Esophagus muscularis mucosa (tissue), 4 donors: ENCODE data around the gene CBLN2. TPM values are rescaled to one million over a fixed set of nuclear protein-coding genes. Genes with fewer than 3 reads are reported as not detected.

Source experiments
- DNase-seq: peaks from one replicate; pipeline ENCODE4 v3.0.0-alpha.2; 2017; ENCODE audit errors: extremely low spot score
- H3K27ac ChIP-seq, 4 donors: fragments of 200-600 bp; sonication (generic); replicated peaks in 1 of 4; 1 replicate in 3 of 4; 2 replicates in 1 of 4; pipeline ENCODE4 v1.5.1; 2016 to 2019; ENCODE audit warnings: mild to moderate bottlenecking in 1 of 4
- H3K27me3 ChIP-seq, 4 donors: fragments of 200-600 bp; sonication (generic); one replicate each; pipeline versions ENCODE4 v1.5.1 to v1.6.0; 2016 to 2019
- H3K36me3 ChIP-seq, 4 donors: fragments of 200-600 bp; sonication (generic); one replicate each; pipeline ENCODE4 v1.5.1; 2016 to 2019
- H3K4me1 ChIP-seq, 4 donors: fragments of 200-600 bp; sonication (generic); one replicate each; pipeline ENCODE4 v1.5.1; 2016 to 2019
- H3K4me3 ChIP-seq, 4 donors: fragments of 200-600 bp; sonication (generic); 1 replicate in 2 of 4; 2 replicates in 2 of 4; pipeline ENCODE4 v1.5.1; 2016 to 2019; ENCODE audit warnings: mild to moderate bottlenecking in 4 of 4, moderate library complexity in 1 of 4
- H3K9me3 ChIP-seq, 4 donors: fragments of 200-600 bp; sonication (generic); 1 replicate in 3 of 4; 2 replicates in 1 of 4; pipeline ENCODE4 v1.5.1; 2016 to 2019
- EP300 ChIP-seq: sonication (generic); formaldehyde crosslinking; IDR thresholded peaks from one replicate; pipeline ENCODE4 v1.6.1; 2017; ENCODE audit warnings: antibody characterized with exemption
- POLR2A ChIP-seq: fragments of 450-650 bp; IDR thresholded peaks from one replicate; pipeline ENCODE4 v1.6.1; 2017; ENCODE audit warnings: antibody characterized with exemption, moderate library complexity, mild to moderate bottlenecking, low read depth
- POLR2AphosphoS5 ChIP-seq, 2 donors: sonication (generic); formaldehyde crosslinking; IDR thresholded peaks; one replicate each; pipeline ENCODE4 v1.6.1; 2017; ENCODE audit warnings: antibody characterized with exemption in 2 of 2
- WGBS: methylation state at CpG from one replicate; pipeline ENCODE4 v1.1.5; 2018; 5-methylcytosine and 5-hydroxymethylcytosine counted together
- intact Hi-C: fragments of 100-400 bp; cut with DNase I; formaldehyde crosslinking; loops from one replicate; pipeline ENCODE4 v1.15.1; 2023
- total RNA-seq, 4 donors: library from RNA; depleted of rRNA; stranded (reverse); fragments of >200 nt; gene quantifications; one replicate each; pipeline versions ENCODE4 v1.1.0 to v1.2.1, GENCODE V29; 2016
- TF ChIP-seq, protein P1 (sequence below), 3 experiments: fragments of 200-600 bp in 2 of 3; fragments of 450-650 bp in 1 of 3; sonication (generic) in 2 of 3; IDR thresholded peaks; one replicate each; pipeline ENCODE4 v1.5.1; 2017 to 2019; ENCODE audit warnings: antibody characterized with exemption in 3 of 3, mild to moderate bottlenecking in 2 of 3, moderate library complexity in 1 of 3

CBLN2 gene
- total RNA-seq, 4 donors from 2014 or later, result 0.13 to 0.33 (median 0.17) TPM; not detected in 1

DNA sequence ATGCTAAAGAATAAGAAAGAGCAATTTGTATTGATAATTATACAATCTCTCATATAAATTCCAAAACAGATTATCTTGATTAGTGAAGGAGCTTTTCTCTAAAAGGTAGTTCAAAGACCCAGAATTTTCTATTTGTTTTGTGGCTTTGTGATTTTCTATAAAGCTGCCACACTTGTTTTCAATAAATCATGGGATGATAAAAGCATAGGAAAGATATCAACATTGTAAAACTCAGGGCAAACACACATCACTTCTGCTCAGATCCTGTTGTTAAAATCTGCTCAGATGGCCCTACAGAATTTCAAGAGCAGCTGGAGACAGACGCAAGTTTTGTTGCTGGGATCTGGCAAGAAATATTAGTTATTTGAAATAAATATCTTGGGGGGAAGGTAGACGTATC, 28.8 kb upstream of the CBLN2 start:
- DNase-seq, result no peak
- no peak overlapping the region for H3K27ac ChIP-seq
- WGBS, result 44% methylated on average over 2 of the region's 2 CpGs
- H3K9me3 ChIP-seq, result no peaks in the 10 kb centered on the region
- TF ChIP-seq EP300 (no peak), POLR2AphosphoS5 (IDR thresholded peaks at IDR 0.05) (no peak)
- TF ChIP-seq, protein P1, sequence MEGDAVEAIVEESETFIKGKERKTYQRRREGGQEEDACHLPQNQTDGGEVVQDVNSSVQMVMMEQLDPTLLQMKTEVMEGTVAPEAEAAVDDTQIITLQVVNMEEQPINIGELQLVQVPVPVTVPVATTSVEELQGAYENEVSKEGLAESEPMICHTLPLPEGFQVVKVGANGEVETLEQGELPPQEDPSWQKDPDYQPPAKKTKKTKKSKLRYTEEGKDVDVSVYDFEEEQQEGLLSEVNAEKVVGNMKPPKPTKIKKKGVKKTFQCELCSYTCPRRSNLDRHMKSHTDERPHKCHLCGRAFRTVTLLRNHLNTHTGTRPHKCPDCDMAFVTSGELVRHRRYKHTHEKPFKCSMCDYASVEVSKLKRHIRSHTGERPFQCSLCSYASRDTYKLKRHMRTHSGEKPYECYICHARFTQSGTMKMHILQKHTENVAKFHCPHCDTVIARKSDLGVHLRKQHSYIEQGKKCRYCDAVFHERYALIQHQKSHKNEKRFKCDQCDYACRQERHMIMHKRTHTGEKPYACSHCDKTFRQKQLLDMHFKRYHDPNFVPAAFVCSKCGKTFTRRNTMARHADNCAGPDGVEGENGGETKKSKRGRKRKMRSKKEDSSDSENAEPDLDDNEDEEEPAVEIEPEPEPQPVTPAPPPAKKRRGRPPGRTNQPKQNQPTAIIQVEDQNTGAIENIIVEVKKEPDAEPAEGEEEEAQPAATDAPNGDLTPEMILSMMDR (IDR thresholded peaks at IDR 0.05), result no peak
- intact Hi-C loops, result no loop called here
- H3K4me3 ChIP-seq, result no peak overlapping the region
- H3K27me3 ChIP-seq, result no peaks in the 10 kb centered on the region
- no peaks in the 10 kb centered on the region for H3K4me1 ChIP-seq
- H3K36me3 ChIP-seq, result no peaks in the 10 kb centered on the region

DNA sequence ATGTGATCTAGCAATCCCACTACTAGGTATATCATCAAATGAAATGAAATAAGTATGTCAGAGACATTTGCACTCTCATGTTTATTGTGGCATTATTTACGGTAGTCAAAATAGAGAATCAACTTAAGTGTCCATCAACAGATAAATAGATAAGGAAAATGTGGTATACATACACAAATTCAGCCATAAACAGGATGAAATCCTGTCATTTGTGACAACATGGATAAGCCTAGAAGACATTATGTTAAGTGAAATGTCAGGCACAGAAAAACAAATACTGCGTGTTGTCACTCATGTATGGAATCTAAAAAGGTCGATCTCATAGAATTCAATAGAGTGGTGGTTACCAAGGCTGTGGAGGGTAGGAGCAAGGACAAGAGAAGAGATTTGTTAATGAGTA, 22.1 kb upstream of the CBLN2 start:
- WGBS, result 75% methylated on average over 3 of the region's 3 CpGs
- H3K36me3 ChIP-seq, result no peaks in the 10 kb centered on the region
- no peaks in the 10 kb centered on the region for H3K4me1 ChIP-seq
- peaks cover 0 to 9% (median 4%) of the 10 kb centered on the region in 4 donors for H3K9me3 ChIP-seq
- DNase-seq, result no peak
- no peaks in the 10 kb centered on the region for H3K27me3 ChIP-seq
- TF ChIP-seq POLR2A (no peak), EP300 (no peak), POLR2AphosphoS5 (IDR thresholded peaks at IDR 0.05) (no peak)
- TF ChIP-seq, protein P1 (IDR thresholded peaks at IDR 0.05), result no peak
- intact Hi-C loops, result no loop called here
- H3K27ac ChIP-seq, result no peak overlapping the region
- no peak overlapping the region for H3K4me3 ChIP-seq

DNA sequence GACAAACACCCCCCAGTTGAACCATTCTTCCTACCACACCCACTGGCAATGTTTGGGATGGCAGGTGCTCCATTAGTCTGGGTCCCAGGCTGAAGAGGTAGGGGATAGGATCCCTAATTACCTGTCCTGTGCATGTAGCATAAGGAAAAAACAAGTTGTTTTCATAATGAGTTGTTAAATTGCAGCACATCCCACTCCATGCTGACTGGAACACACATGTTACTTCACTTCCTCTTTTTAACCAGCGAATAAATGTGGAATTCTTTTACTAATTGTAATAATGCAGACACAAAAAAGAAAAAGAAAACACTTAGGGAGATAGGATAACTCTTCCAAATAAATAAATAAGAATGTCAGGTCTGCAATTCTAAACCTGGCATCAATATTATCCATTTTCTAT, 11.8 kb upstream of the CBLN2 start:
- H3K27me3 ChIP-seq, result no peaks in the 10 kb centered on the region
- no peak overlapping the region for H3K27ac ChIP-seq
- WGBS, result 67% methylated on average over 1 of the region's 1 CpG
- H3K36me3 ChIP-seq, result no peaks in the 10 kb centered on the region
- H3K9me3 ChIP-seq, result no peaks in the 10 kb centered on the region
- H3K4me3 ChIP-seq, result no peak overlapping the region
- no peaks in the 10 kb centered on the region for H3K4me1 ChIP-seq
- TF ChIP-seq POLR2A (no peak), POLR2AphosphoS5 (IDR thresholded peaks at IDR 0.05) (no peak), EP300 (no peak)
- TF ChIP-seq, protein P1 (IDR thresholded peaks at IDR 0.05), result no peak
- intact Hi-C loops, result no loop called here
- no peak for DNase-seq

DNA sequence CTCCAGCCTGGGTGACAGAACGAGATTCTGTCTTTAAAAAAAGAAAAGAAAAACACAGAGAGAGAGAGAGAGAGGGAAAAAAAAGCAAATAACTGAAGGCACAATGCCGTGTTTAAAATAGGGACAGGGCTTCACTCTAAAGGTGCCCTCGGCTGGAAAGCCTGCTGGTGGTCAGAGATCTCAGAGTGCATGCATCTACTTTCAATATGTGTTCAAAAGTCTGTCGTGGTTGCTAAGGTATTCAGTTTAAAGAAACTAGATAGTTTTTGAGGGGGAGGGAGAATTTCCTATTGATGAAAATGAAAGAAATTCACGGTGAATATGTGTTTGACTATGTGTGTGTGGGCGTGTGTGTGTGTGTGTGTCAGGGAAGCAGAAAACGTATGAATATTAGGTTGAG, 11.0 kb upstream of the CBLN2 start:
- Histone ChIP-seq H3K4me1 (no peaks in the 10 kb centered on the region), H3K36me3 (no peaks in the 10 kb centered on the region), H3K27ac (no peak overlapping the region), H3K9me3 (no peaks in the 10 kb centered on the region), H3K4me3 (no peak overlapping the region), H3K27me3 (no peaks in the 10 kb centered on the region)
- intact Hi-C loops, result no loop called here
- 57% methylated on average over 7 of the region's 7 CpGs for WGBS
- TF ChIP-seq POLR2A (no peak), EP300 (no peak), POLR2AphosphoS5 (IDR thresholded peaks at IDR 0.05) (no peak)
- TF ChIP-seq, protein P1 (IDR thresholded peaks at IDR 0.05), result no peak
- no peak for DNase-seq

DNA sequence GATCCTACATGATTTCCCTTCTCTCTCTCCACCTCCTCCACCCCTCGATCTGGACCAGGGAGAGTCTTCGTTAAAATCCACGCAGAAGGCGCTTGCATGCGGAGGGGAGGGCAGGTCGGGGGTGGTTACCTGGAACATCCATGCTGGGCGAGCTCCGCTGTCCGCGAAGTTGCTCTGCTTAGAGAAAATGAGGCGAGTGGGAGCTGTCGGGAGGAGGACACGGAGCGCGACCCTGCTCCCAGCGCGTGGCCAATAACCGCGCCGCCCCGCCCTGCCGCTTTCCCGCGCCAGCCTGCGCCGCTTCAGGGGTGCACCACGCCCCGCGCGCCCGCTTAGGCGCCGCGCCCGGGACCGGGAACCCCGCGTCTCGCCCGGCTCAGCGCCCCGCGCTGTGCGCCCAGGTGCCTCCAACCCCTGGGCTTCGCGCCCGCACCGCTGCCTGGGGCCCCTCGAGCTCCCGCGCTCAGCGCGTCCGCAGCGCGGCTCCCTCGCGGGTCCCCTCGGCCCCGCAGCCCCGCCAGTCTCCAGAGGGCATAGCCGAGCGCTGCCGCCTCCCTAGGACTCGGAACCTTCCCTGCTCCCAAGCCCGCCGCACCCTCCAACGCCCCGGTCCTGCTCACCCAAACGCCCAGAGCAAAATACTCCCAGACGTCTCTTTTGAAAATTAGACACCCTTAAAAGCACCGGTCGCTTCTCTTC, 636 bp downstream of the CBLN2 start:
- H3K27ac ChIP-seq, result no peak overlapping the region
- under 1% methylated on average over 21 of the region's 73 CpGs for WGBS
- no peaks in the 10 kb centered on the region for H3K36me3 ChIP-seq
- peaks cover 4 to 30% (median 26%) of the 10 kb centered on the region in 4 donors for H3K4me1 ChIP-seq
- TF ChIP-seq, protein P1 (IDR thresholded peaks at IDR 0.05), result no peak
- TF ChIP-seq POLR2A (no peak), EP300 (no peak), POLR2AphosphoS5 (IDR thresholded peaks at IDR 0.05) (no peak)
- H3K27me3 ChIP-seq, result peaks cover 0 to 67% (median 4%) of the 10 kb centered on the region in 4 donors
- no peaks in the 10 kb centered on the region for H3K9me3 ChIP-seq
- peak overlapping the region in 3 of 4 donors; percentile 24 to 36 (median 30) for H3K4me3 ChIP-seq
- DNase-seq, result no peak
- intact Hi-C loops, result no loop called here
